HepG2 (cell line): ENCODE data around the gene CADPS. TPM values are rescaled to one million over a fixed set of nuclear protein-coding genes. Genes with fewer than 3 reads are reported as not detected.

ENCODE experiments used
- ATAC-seq: fragments of 200-7000 bp; cut with Tn5 transposase; 3 replicates; pipeline ENCODE4 v1.9.1; 2020; ENCODE audit warnings: mild to moderate bottlenecking, moderate library complexity
- BruUV-seq: library from RNA; stranded (reverse); fragments of 400-500 nt; replicated peaks from 2 replicates; lab custom pipeline; 2021; lab: Mats Ljungman, UMichigan
- CTCF ChIA-PET: fragments of 300-600 bp; formaldehyde crosslinking; extraction: SDS; loops from one replicate; lab custom pipeline; 2021; ENCODE audit warnings: low total read pairs, inconsistent platforms, low intra/inter-chr PET ratio; lab: Yijun Ruan, JAX
- POLR2A ChIA-PET: fragments of 350-600 bp; sonication (Branson Sonifier 250); formaldehyde crosslinking; loops from one replicate; lab custom pipeline; 2020; ENCODE audit warnings: antibody characterized with exemption, inconsistent platforms; lab: Yijun Ruan, JAX
- DNase-seq: peaks from one replicate; pipeline ENCODE4 v3.0.0-alpha.2; 2015; ENCODE audit warnings: low spot score
- FAIRE-seq: peaks from 3 replicates; lab custom pipeline; 2011; peaks lifted over from hg19 to GRCh38; lab: Jason Lieb, UNC
- H2AFZ ChIP-seq: one replicate; pipeline ENCODE4 v1.6.1; 2011; ENCODE audit warnings: low read length, inconsistent platforms
- H3K27ac ChIP-seq: fragments of 300-600 bp; 3 replicates; pipeline ENCODE4 v1.8.0; 2011; ENCODE audit warnings: mixed run types, mild to moderate bottlenecking, mixed read lengths, low read length, inconsistent platforms; ENCODE audit not compliant: insufficient read depth; ENCODE audit errors: extremely low read length
- H3K27me3 ChIP-seq, 2 experiments: fragments of 200-600 bp in 1 of 2; 2 replicates in 1 of 2; 3 replicates in 1 of 2; pipeline versions ENCODE4 v1.6.0 to v1.8.0; 2011; ENCODE audit warnings: low read length in 2 of 2, mild to moderate bottlenecking in 2 of 2, moderate library complexity in 2 of 2, inconsistent platforms in 1 of 2; ENCODE audit not compliant: insufficient read depth in 2 of 2, control insufficient read depth in 1 of 2
- H3K36me3 ChIP-seq, 2 experiments: fragments of 200-600 bp in 1 of 2; replicated peaks in 1 of 2; 2 replicates in 1 of 2; 3 replicates in 1 of 2; pipeline versions ENCODE4 v1.5.1 to v1.8.0; 2011; ENCODE audit warnings: low read length in 2 of 2, inconsistent platforms in 1 of 2; ENCODE audit not compliant: insufficient read depth in 2 of 2, control insufficient read depth in 1 of 2
- H3K4me1 ChIP-seq: 2 replicates; pipeline ENCODE4 v1.5.1; 2012; ENCODE audit warnings: low read length, inconsistent platforms; ENCODE audit not compliant: insufficient read depth
- H3K4me2 ChIP-seq: 2 replicates; pipeline ENCODE4 v1.6.0; 2011; ENCODE audit warnings: low read depth, low read length, inconsistent platforms
- H3K4me3 ChIP-seq, 3 experiments: fragments of 200-600 bp in 1 of 3; sonication (generic), shearing (Covaris generic) in 1 of 3; replicated peaks in 1 of 3; 2 replicates each; pipeline ENCODE4 v1.5.1; 2011 to 2016; ENCODE audit warnings: low read length in 3 of 3, inconsistent platforms in 2 of 3, low read depth in 2 of 3, mild to moderate bottlenecking in 2 of 3, control low read depth in 1 of 3, mixed read lengths in 1 of 3; ENCODE audit not compliant: insufficient read depth in 1 of 3
- H3K79me2 ChIP-seq: one replicate; pipeline ENCODE4 v1.6.1; 2011; ENCODE audit warnings: low read length, inconsistent platforms; ENCODE audit not compliant: insufficient read depth
- H3K9ac ChIP-seq: 2 replicates; pipeline ENCODE4 v1.6.0; 2011; ENCODE audit warnings: mild to moderate bottlenecking, low read depth, low read length, inconsistent platforms; ENCODE audit not compliant: insufficient read depth
- H3K9me3 ChIP-seq: 2 replicates; pipeline ENCODE4 v1.5.1; 2012; ENCODE audit warnings: mild to moderate bottlenecking, low read length
- H4K20me1 ChIP-seq: 2 replicates; pipeline ENCODE4 v1.6.0; 2011; ENCODE audit warnings: inconsistent platforms, mild to moderate bottlenecking, low read length, moderate library complexity; ENCODE audit not compliant: insufficient read depth
- ATF7 ChIP-seq, 2 experiments: fragments of 450-650 bp in 1 of 2; sonication (generic) in 1 of 2; formaldehyde crosslinking in 1 of 2; IDR thresholded peaks; 2 replicates each; pipeline versions ENCODE4 v1.4.0 to v1.6.1; 2016 to 2020; ENCODE audit warnings: antibody characterized with exemption in 1 of 2, mild to moderate bottlenecking in 1 of 2, missing genetic modification reagents in 1 of 2
- KDM2A ChIP-seq: sonication (generic); formaldehyde crosslinking; IDR thresholded peaks from 2 replicates; pipeline ENCODE4 v1.4.0; 2020; ENCODE audit warnings: low read depth, missing genetic modification reagents, borderline replicate concordance
- KDM6A ChIP-seq: IDR thresholded peaks from 2 replicates; pipeline ENCODE4 v1.6.1; 2016; ENCODE audit warnings: low read depth
- POGK ChIP-seq: sonication (generic); formaldehyde crosslinking; conservative IDR thresholded peaks from 2 replicates; pipeline ENCODE4 v1.8.0; 2022; ENCODE audit warnings: mild to moderate bottlenecking, moderate library complexity, missing genetic modification reagents
- RFX3 ChIP-seq: IDR thresholded peaks from 2 replicates; pipeline ENCODE4 v1.6.1; 2016; ENCODE audit warnings: missing biosample characterization, missing genetic modification reagents
- SETDB1 ChIP-seq: sonication (generic); formaldehyde crosslinking; IDR thresholded peaks from 2 replicates; pipeline ENCODE4 v1.5.1; 2020; ENCODE audit warnings: missing genetic modification reagents, mild to moderate bottlenecking, borderline replicate concordance
- WGBS: methylation state at CpG from one replicate; pipeline ENCODE4 v1.1.6; 2017; ENCODE audit warnings: low lambda C conversion rate; 5-methylcytosine and 5-hydroxymethylcytosine counted together
- in situ Hi-C: cut with HindIII; loops from 2 replicates; pipeline ENCODE4 v1.10.0; 2017; ENCODE audit warnings: low pct_unique_long_range_greater_than_20kb; ENCODE audit not compliant: extremely low pct_ligation_motif_present
- intact Hi-C: fragments of 100-400 bp; cut with micrococcal nuclease; formaldehyde crosslinking; loops from one replicate; pipeline ENCODE4 v1.10.0; 2022; ENCODE audit not compliant: unreplicated experiment
- polyA plus RNA-seq, 8 experiments: library from polyadenylated mRNA; depleted of rRNA in 3 of 8; stranded (reverse) in 7 of 8; unstranded in 1 of 8; fragments of >200 nt; fragmentation: Illumina TruSeq in 4 of 8; extraction: Trizol in 4 of 8; gene quantifications; 2 replicates each; pipeline versions ENCODE4 v1.2.1 to v1.2.3, GENCODE V29; 2011 to 2016; ENCODE audit warnings: low read depth in 4 of 8, missing spikeins in 1 of 8, mixed read lengths in 1 of 8; ENCODE audit not compliant: insufficient read depth in 1 of 8
- total RNA-seq, 5 experiments: library from RNA; depleted of rRNA; stranded (reverse); fragments of >200 nt; fragmentation: Illumina TruSeq; extraction: Trizol; gene quantifications; 2 replicates each; pipeline ENCODE4 v1.2.3, GENCODE V29; 2016; ENCODE audit warnings: low read depth in 1 of 5
- TF ChIP-seq, protein P1 (sequence below): sonication (generic); formaldehyde crosslinking; IDR thresholded peaks from 2 replicates; pipeline ENCODE4 v1.8.1; 2022; ENCODE audit warnings: low read depth, mild to moderate bottlenecking, missing genetic modification reagents
- TF ChIP-seq, protein P2 (sequence below): sonication (generic); formaldehyde crosslinking; IDR thresholded peaks from 2 replicates; pipeline ENCODE4 v1.9.0; 2021; ENCODE audit warnings: missing genetic modification reagents, mild to moderate bottlenecking, borderline replicate concordance

CADPS gene
- total and polyA plus RNA-seq, 2 of the 13 experiments (the other 11 are each of a cell fraction or from before 2014, with no cell fraction given), result not detected

- TF ChIP-seq SETDB1 (CRISPR knock-in tag) (no peak), KDM2A (no peak)
These were observed 413.0 kb downstream of the CADPS start (continued) for GRCh38 chr3:62462104-62462762.

DNA sequence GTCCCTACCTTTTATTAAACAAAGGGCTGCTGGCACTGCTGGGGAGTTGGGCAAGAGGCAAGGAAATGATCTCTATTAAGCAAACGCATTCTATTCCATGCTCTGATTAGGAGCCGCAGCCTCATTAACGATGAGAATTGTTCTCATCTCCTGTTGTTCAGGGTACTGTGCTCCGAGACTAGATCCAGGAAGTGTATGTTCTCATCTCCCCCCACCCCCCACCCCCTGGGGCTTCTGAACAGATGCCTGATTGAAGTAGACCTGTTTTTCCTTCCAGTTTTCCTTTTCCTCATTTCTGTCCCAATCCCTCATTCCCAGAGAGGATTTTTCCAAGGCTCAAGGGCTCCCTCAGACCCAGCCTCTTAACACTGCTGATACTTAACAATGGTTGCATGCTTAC is 420.3 kb downstream of the CADPS start:
- Histone ChIP-seq H3K9me3 (no peaks in the 10 kb centered on the region), H3K79me2 (no peaks in the 10 kb centered on the region), H3K4me3 (no peak overlapping the region), H3K36me3 (no peaks in the 10 kb centered on the region), H3K9ac (no peak overlapping the region), H3K27me3 (no peaks in the 10 kb centered on the region; a peak in 1 of 5 replicates), H3K4me1 (no peaks in the 10 kb centered on the region), H4K20me1 (no peaks in the 10 kb centered on the region), H3K27ac (no peak overlapping the region), H2AFZ (no peak overlapping the region), H3K4me2 (no peak overlapping the region)
- in situ Hi-C loops (no loop called here), intact Hi-C loops (no loop called here)
- BruUV-seq, result no TSS peak
- POLR2A ChIA-PET, result no interaction called here
- CTCF ChIA-PET, result no interaction called here
- TF ChIP-seq SETDB1 (CRISPR knock-in tag) (no peak), ATF7 (IDR thresholded peaks at IDR 0.05) (no peak), ATF7 (CRISPR knock-in tag; IDR thresholded peaks at IDR 0.05) (no peak), POGK (no peak), KDM6A (CRISPR knock-in tag) (no peak), RFX3 (no peak)
- TF ChIP-seq, protein P1, sequence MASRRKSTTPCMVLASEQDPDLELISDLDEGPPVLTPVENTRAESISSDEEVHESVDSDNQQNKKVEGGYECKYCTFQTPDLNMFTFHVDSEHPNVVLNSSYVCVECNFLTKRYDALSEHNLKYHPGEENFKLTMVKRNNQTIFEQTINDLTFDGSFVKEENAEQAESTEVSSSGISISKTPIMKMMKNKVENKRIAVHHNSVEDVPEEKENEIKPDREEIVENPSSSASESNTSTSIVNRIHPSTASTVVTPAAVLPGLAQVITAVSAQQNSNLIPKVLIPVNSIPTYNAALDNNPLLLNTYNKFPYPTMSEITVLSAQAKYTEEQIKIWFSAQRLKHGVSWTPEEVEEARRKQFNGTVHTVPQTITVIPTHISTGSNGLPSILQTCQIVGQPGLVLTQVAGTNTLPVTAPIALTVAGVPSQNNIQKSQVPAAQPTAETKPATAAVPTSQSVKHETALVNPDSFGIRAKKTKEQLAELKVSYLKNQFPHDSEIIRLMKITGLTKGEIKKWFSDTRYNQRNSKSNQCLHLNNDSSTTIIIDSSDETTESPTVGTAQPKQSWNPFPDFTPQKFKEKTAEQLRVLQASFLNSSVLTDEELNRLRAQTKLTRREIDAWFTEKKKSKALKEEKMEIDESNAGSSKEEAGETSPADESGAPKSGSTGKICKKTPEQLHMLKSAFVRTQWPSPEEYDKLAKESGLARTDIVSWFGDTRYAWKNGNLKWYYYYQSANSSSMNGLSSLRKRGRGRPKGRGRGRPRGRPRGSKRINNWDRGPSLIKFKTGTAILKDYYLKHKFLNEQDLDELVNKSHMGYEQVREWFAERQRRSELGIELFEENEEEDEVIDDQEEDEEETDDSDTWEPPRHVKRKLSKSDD, result no peak
- TF ChIP-seq, protein P2, sequence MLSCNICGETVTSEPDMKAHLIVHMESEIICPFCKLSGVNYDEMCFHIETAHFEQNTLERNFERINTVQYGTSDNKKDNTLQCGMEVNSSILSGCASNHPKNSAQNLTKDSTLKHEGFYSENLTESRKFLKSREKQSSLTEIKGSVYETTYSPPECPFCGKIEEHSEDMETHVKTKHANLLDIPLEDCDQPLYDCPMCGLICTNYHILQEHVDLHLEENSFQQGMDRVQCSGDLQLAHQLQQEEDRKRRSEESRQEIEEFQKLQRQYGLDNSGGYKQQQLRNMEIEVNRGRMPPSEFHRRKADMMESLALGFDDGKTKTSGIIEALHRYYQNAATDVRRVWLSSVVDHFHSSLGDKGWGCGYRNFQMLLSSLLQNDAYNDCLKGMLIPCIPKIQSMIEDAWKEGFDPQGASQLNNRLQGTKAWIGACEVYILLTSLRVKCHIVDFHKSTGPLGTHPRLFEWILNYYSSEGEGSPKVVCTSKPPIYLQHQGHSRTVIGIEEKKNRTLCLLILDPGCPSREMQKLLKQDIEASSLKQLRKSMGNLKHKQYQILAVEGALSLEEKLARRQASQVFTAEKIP (CRISPR knock-in tag), result no peak
- DNase-seq, result no peak
- no peak for ATAC-seq
- 44% methylated on average over 4 of the region's 4 CpGs for WGBS
- FAIRE-seq, result no peak
